C4-2B (cell line): ENCODE measurements around the gene YWHAE.
"Not testable (repeated sequence)": the region's sequence is repeated elsewhere in the genome, so short reads cannot be mapped to it uniquely, and the experiment has no call there.

Source experiments
- H3K27ac ChIP-seq: fragments of 450-650 bp; 2 replicates; pipeline ENCODE4 v1.5.1; 2017
- CTCF ChIP-seq: fragments of 450-650 bp; conservative IDR thresholded peaks from 2 replicates; pipeline ENCODE4 v1.5.1; 2017; ENCODE audit warnings: mild to moderate bottlenecking
- ZFX ChIP-seq: fragments of 450-650 bp; IDR thresholded peaks from 2 replicates; pipeline ENCODE4 v1.6.1; 2017

YWHAE gene

DNA sequence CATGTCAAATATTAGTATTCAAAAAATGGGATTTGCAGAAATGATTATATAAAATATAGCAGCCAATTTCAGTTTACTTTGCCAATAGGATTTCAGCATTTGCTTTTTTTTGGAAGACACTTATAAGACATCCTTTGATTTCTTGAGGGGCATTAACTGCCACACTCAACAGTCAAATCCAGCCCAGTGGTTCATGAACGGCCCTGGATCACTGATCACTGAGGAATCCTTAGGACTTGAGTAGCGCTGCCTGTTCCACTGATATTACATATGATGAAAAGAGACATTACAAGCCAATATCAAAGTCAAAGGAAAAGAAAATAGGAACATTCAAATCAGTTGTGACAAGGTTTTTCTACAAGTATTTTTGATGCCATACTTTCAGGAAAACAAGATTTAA, 21.0 kb upstream of the YWHAE start:
- H3K27ac ChIP-seq: no peak overlapping the region
- TF ChIP-seq CTCF (no peak), ZFX (no peak)

- no peak overlapping the region for H3K27ac ChIP-seq
- TF ChIP-seq ZFX: no peak
- TF ChIP-seq CTCF: no peak
These were observed 20.1 kb upstream of the YWHAE start for GRCh38 chr17:1420163-1420562.

- not testable (repeated sequence) for H3K27ac ChIP-seq
These were observed 18.5 kb upstream of the YWHAE start for GRCh38 chr17:1418476-1418875.

GRCh38 chr17:1416414-1416813, 16.4 kb upstream of the YWHAE start:
- no peak overlapping the region for H3K27ac ChIP-seq
- TF ChIP-seq CTCF: no peak
- TF ChIP-seq ZFX: no peak

- H3K27ac ChIP-seq: no peak overlapping the region
- TF ChIP-seq CTCF (no peak), ZFX (no peak)
These were observed 14.6 kb upstream of the YWHAE start for GRCh38 chr17:1414634-1415033.

- H3K27ac ChIP-seq: peak overlapping the region; percentile 16
- TF ChIP-seq ZFX (no peak), CTCF (no peak)
These were observed 14.1 kb upstream of the YWHAE start for GRCh38 chr17:1414001-1414574.

DNA sequence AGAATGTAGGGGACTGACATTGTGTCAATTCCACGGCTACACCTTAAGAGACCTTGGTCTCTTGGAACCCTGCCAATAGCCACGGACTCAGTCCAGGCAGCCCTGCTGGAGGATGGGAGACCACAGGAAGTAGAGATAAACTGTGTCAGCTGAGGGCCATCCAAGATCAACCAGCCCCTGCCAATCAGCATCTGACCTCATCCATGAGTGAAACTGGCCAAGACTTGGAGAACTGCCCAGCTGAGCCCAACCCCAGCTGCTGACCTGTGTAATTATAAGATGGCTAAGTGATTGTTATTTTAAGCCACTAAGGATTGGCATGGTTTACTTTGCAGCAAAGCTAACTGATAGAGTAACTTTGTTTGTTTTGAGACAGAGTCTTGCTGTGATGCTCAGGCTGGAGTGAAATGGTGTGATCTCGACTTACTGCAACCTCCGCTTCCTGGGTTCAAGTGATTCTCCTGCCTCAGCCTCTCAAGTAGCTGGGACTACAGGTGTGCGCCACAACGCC, 13.3 kb upstream of the YWHAE start:
- peak overlapping the region; percentile 16 for H3K27ac ChIP-seq
- TF ChIP-seq CTCF (no peak), ZFX (no peak)
